ENCODE data around the gene SBK3.
A peak's percentile ranks its signal among the peaks of the same experiment; 100 is the strongest.
"Not testable (repeated sequence)": the region's sequence is repeated elsewhere in the genome, so short reads cannot be mapped to it uniquely, and the experiment has no call there.

Gene SBK3

GRCh38 chr19:55539090-55539984 lies 6.0 kb downstream of the SBK3 start:
- DNase-seq, result no peak

GRCh38 chr19:55538132-55538531 lies 7.2 kb downstream of the SBK3 start:
- no peak for DNase-seq

GRCh38 chr19:55537741-55538111 lies 7.6 kb downstream of the SBK3 start:
- no peak for DNase-seq

- no peak for DNase-seq
These were observed 8.2 kb downstream of the SBK3 start, which contains the start of gene SBK2 for GRCh38 chr19:55536951-55537740. Gene SBK2, minus strand, starts transcription at chr19:55537133. Its CDS starts 839 bp downstream, at chr19:55536294.

- no peak for DNase-seq
These were observed 9.0 kb downstream of the SBK3 start for GRCh38 chr19:55536366-55536765.

GRCh38 chr19:55535965-55536350 lies 9.4 kb downstream of the SBK3 start:
- DNase-seq, result no peak

GRCh38 chr19:55535173-55535964 lies 10.0 kb downstream of the SBK3 start:
- no peak for DNase-seq

GRCh38 chr19:55534280-55534679 lies 11.1 kb downstream of the SBK3 start:
- not testable (repeated sequence) for DNase-seq

- no peak for DNase-seq
These were observed 14.3 kb downstream of the SBK3 start for GRCh38 chr19:55530996-55531395.

GRCh38 chr19:55529636-55530234 lies 15.6 kb downstream of the SBK3 start:
- no peak for DNase-seq

- DNase-seq, result peak; percentile 94
These were observed 17.1 kb downstream of the SBK3 start for GRCh38 chr19:55528030-55528803.

- no peak for DNase-seq
These were observed 17.9 kb downstream of the SBK3 start for GRCh38 chr19:55527197-55528029.

GRCh38 chr19:55526216-55527196 lies 18.8 kb downstream of the SBK3 start:
- DNase-seq, result peak; percentile 88

- no peak for DNase-seq
These were observed 19.8 kb downstream of the SBK3 start for GRCh38 chr19:55525289-55526101.

GRCh38 chr19:55520691-55521292 lies 24.6 kb downstream of the SBK3 start:
- DNase-seq, result no peak

- DNase-seq, result no peak
These were observed 25.7 kb downstream of the SBK3 start for GRCh38 chr19:55519451-55520311.
